GM12875 (cell line): ENCODE data around the gene KLHL33.

Source experiments
- H3K4me3 ChIP-seq: one replicate; pipeline ENCODE4 v1.5.1; 2011; ENCODE audit warnings: low read depth, low read length, control low read depth
- CTCF ChIP-seq: IDR thresholded peaks from 2 replicates; pipeline ENCODE4 v1.5.1; 2011; ENCODE audit warnings: low read depth, mild to moderate bottlenecking, control low read depth, inconsistent platforms, low read length, moderate library complexity, borderline replicate concordance; ENCODE audit not compliant: insufficient read depth

KLHL33 gene

GRCh38 chr14:20376071-20376588 is 59.8 kb downstream of the KLHL33 start:
- no peak for TF ChIP-seq CTCF
- H3K4me3 ChIP-seq, result no peak overlapping the region
